Adipocyte (in vitro differentiated cells): Measurements from ENCODE around the gene PPP4R3A.

Experiments
- DNase-seq: peaks from one replicate; pipeline ENCODE4 v3.0.0-alpha.2; 2015; ENCODE audit warnings: low read depth
- H3K27me3 ChIP-seq: replicated peaks from 2 replicates; pipeline ENCODE4 v1.7.0; 2013; ENCODE audit warnings: mild to moderate bottlenecking, low read length, moderate library complexity; ENCODE audit not compliant: control insufficient read depth, insufficient read depth
- H3K36me3 ChIP-seq: 2 replicates; pipeline ENCODE4 v1.7.0; 2013; ENCODE audit warnings: low read length, mild to moderate bottlenecking, moderate library complexity; ENCODE audit not compliant: control insufficient read depth, insufficient read depth, severe bottlenecking
- H3K4me1 ChIP-seq: 2 replicates; pipeline ENCODE4 v1.7.0; 2013; ENCODE audit warnings: mild to moderate bottlenecking, low read length, moderate library complexity; ENCODE audit not compliant: control insufficient read depth, insufficient read depth
- H3K4me3 ChIP-seq: 2 replicates; pipeline ENCODE4 v1.7.0; 2013; ENCODE audit warnings: mild to moderate bottlenecking, low read length, moderate library complexity
- H3K9ac ChIP-seq: 2 replicates; pipeline ENCODE4 v1.7.0; 2013; ENCODE audit warnings: mild to moderate bottlenecking, low read length, moderate library complexity
- H3K9me3 ChIP-seq: 2 replicates; pipeline ENCODE4 v1.7.0; 2013; ENCODE audit warnings: mild to moderate bottlenecking, low read length, moderate library complexity; ENCODE audit not compliant: control insufficient read depth

The PPP4R3A gene

DNA sequence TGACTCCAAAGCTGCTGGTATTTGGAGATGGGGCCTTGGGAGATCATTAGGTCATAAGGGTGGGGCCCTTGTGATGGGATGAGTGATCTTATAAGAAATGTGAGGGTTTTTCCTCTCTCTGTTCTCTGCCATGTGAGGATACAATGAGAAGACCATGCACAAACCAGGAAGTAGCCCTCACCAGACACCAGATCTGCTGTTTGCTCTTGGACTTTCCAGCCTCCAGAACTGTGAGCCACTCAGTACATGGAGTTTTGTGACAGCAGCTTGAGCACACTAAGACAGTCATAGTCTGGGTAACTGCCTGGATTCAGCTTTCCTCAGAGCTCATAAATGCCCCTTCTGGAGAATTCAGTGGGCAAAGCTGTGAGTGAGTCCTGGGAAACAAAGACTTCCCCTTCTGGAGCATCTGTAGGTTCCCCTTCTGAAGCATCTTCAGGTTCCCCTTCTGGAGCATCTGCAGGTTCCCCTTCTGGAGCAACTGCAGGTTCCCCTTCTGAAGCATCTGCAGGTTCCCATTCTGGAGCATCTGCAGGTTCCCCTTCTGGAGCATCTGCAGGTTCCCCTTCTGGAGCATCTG, 11.0 kb upstream of the PPP4R3A start:
- H3K4me1 ChIP-seq: no peaks in the 10 kb centered on the region
- no peaks in the 10 kb centered on the region for H3K36me3 ChIP-seq
- H3K9ac ChIP-seq: no peak overlapping the region
- H3K27me3 ChIP-seq: no peaks in the 10 kb centered on the region
- H3K4me3 ChIP-seq: no peak overlapping the region
- H3K9me3 ChIP-seq: no peaks in the 10 kb centered on the region
- no peak for DNase-seq

DNA sequence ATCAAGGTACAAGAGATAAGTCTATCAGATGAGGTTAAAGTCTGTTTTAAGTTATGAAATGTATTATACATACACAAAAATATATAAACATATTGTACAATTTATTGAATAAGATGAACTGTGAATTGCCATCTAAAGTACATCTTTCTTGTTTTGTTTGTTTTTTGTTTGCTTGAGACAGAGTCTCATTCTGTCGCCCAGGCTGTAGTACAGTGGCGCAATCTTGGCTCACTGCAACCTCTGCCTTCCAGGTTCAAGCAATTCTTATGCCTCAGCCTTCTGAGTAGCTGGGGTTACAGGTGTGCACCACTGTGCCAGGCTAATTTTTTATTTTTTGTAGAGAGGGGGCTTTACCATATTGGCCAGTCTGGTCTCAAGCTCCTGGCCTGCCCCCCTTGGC, 10.0 kb upstream of the PPP4R3A start:
- no peaks in the 10 kb centered on the region for H3K27me3 ChIP-seq
- H3K4me3 ChIP-seq: no peak overlapping the region
- H3K9me3 ChIP-seq: no peaks in the 10 kb centered on the region
- H3K9ac ChIP-seq: no peak overlapping the region
- H3K36me3 ChIP-seq: no peaks in the 10 kb centered on the region
- H3K4me1 ChIP-seq: no peaks in the 10 kb centered on the region
- DNase-seq: no peak

DNA sequence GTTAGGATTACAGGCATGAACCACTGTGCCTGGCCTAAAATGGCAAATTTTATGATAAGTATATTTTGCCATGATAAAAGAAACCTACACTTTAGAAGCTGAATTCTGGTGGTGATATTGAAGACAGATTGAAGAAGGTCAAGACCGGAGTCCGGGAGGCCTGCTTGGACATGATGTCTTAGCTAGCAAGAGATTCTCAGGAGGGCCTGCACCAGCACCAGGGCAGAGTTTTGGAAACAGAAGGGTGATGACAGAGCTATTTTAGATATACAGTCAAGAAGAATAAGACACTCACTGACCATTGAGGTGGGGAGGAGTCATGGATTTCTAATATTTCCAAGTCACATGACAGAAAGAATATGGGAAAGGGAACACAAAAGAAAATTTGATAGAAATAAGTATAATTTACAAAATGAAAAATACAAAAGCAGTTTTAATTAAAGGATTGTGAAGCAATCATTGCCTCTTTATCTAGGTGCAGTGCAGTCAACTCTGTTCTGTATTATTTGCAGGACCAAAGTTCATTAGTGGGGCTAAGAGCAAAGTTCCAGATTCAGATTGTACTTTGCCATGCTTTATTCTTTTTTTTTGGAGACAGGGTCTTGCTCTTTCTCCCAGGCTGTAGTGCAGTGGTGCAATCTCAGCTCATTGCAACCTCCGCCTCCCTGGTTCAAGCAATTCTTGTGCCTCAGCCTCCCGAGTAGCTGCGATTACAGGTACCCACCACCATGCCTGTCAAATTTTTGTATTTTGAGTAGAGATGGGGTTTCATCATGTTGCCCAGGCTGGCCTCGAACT, 9.3 kb upstream of the PPP4R3A start:
- no peaks in the 10 kb centered on the region for H3K36me3 ChIP-seq
- H3K9me3 ChIP-seq: no peaks in the 10 kb centered on the region
- no peaks in the 10 kb centered on the region for H3K4me1 ChIP-seq
- no peak for DNase-seq
- H3K27me3 ChIP-seq: no peaks in the 10 kb centered on the region
- no peak overlapping the region for H3K9ac ChIP-seq
- no peak overlapping the region for H3K4me3 ChIP-seq

DNA sequence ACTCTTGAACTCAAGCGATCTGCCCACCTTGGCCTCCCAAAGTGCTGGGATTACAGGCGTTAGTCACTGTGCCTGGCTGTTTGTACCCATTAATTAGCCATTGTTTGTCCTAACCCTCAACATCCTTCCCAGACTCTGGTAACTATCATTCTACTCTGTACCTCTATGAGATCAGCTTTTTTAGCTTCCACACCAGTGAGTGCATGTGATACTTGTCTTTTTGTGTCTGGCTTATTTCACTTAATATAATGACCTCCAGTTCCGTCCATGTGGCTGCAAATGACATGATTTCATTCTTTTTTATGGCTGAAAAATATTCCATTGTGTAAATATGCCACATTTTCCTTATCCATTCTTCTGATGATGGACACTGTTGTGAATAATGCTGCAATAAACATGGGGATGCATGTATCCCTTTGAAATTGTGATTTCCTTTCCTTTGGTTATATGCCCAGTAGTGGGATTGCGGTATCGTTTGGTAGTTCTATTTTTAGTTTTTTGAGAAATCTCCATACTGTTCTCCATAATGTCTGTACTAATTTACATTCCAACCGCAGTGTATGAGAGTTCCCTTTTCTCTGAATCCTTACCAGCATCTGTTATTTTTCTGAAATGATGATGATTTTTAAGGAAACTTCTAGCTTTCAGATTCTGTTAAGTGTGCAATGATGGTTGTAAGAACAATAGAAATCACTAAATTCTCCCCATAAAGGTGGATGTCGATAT, 6.7 kb upstream of the PPP4R3A start:
- Histone ChIP-seq H3K27me3 (no peaks in the 10 kb centered on the region), H3K36me3 (no peaks in the 10 kb centered on the region), H3K9me3 (no peaks in the 10 kb centered on the region), H3K4me3 (no peak overlapping the region), H3K4me1 (no peaks in the 10 kb centered on the region), H3K9ac (no peak overlapping the region)
- DNase-seq: no peak

DNA sequence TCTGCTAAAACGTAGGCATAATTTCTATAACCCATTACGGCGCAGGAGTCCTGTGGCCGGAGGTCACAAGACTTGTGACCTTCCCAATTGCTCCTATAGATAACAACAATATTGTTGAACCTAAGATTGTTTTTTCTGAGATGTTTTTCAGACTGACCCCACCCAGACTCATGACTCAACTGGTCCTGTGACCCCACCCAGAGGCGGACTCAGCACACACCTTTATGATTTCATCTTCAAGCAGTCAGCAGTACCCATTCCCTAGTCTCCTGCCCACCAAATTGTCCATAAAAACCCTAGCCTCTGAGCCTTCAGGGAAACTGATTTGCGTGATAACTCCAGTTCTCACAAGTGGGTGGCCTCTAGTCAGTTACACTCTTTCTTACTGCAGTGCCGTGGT, 5.9 kb upstream of the PPP4R3A start:
- Histone ChIP-seq H3K36me3 (no peaks in the 10 kb centered on the region), H3K4me3 (no peak overlapping the region), H3K4me1 (peaks cover 5% of the 10 kb centered on the region), H3K27me3 (no peaks in the 10 kb centered on the region), H3K9ac (no peak overlapping the region), H3K9me3 (no peaks in the 10 kb centered on the region)
- DNase-seq: no peak

DNA sequence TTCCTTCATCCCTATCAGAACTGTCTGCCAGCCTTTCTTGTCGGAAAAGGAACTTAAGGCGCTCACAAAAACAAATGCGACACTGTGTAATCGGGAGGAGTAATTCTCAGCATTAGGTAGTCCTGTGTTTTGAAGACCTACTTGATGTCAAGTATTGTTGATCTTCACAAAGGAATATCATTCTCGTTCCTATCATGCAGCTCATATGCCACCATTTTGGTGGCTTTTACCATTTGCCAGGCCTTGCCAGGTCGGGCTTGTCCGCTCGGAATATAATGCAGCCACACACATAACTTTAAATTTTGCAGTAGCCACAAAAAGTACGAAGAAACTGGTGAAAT, 903 bp upstream of the PPP4R3A start:
- H3K9ac ChIP-seq: peak overlapping the region; percentile 99
- no peaks in the 10 kb centered on the region for H3K9me3 ChIP-seq
- no peaks in the 10 kb centered on the region for H3K27me3 ChIP-seq
- peaks cover 5% of the 10 kb centered on the region for H3K36me3 ChIP-seq
- no peak for DNase-seq
- peaks cover 11% of the 10 kb centered on the region for H3K4me1 ChIP-seq
- peak overlapping the region; percentile 98 for H3K4me3 ChIP-seq

DNA sequence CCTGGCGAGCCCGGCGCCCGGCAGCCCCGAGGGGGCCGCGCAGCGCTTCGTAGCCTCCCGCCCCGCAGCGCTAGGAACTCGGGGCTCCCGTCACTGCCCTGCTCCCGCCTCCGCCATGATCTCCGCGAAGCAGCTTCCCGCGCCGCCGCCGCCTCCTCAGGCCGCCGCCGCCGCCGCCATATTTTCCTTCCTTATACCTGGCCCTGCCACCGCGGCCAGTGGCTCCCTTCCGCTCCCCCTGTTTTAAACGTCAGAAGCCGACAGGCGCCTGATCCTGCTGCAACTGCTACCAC, 286 bp downstream of the PPP4R3A start:
- Histone ChIP-seq H3K36me3 (peaks cover 8% of the 10 kb centered on the region), H3K9ac (peak overlapping the region; percentile 99), H3K4me1 (peaks cover 11% of the 10 kb centered on the region), H3K9me3 (no peaks in the 10 kb centered on the region), H3K27me3 (no peaks in the 10 kb centered on the region), H3K4me3 (peak overlapping the region; percentile 98)
- no peak for DNase-seq

DNA sequence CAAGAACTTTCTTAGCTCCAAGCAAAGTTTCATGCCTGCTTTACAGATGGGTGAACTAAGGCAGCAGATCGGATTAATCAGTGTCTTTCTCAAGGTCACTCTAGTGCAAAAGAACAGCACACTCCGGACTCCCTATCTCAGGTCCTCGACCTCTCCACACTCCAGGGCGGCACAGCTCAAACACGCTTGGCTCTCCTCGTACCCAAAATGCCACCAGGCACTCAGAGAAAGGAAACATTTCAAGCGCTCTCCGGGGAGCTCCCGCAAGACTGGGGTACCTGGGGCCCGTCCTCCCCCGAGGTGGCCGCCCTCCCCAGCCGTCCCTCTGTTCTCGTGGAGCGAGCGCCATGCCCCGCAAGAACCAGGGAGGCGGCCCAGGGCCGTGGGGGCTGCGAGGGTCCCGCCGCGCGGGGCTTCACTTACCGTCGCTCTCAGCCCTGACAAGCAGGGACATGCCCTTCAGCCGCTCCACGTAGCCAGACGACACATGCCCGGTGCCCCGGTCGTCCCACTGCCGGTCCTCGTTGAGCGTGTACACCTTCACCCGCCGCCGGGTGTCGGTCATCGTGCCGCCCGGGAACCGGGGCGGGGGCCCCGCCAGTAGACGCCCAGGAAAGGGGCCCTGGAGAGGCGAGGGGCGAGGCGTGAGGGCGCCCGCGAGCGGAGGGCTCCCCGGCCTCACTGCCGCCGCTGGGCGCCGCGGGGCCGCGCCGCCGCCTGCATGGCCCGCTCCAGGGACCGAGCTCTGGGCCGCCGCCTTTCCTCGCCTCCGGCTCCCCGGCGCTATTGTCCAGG, 830 bp downstream of the PPP4R3A start:
- Histone ChIP-seq H3K4me1 (peaks cover 11% of the 10 kb centered on the region), H3K4me3 (peak overlapping the region; percentile 98)
- DNase-seq: peak; percentile 57

DNA sequence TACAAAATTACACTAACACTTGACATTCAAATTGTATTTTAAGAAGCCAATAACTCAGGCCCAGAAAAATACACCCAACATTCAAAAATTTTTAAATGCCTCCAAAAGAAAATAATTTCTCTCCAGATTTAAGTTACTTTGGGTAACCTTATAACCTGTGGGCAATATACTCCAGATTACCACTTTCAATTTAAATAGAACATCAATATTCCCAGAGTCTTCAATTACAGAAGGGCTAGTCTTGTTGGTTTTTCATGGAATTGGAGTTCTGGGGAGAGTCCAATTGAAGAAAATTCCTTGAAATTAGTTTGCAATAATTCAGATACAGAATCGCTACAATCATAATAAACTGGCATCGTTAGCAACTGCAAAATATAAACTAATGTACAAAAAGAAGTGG, 2.0 kb downstream of the PPP4R3A start:
- Histone ChIP-seq H3K36me3 (peaks cover 17% of the 10 kb centered on the region), H3K4me3 (peak overlapping the region; percentile 98), H3K27me3 (no peaks in the 10 kb centered on the region), H3K4me1 (peaks cover 11% of the 10 kb centered on the region), H3K9ac (peak overlapping the region; percentile 99), H3K9me3 (no peaks in the 10 kb centered on the region)
- no peak for DNase-seq

More for the DNA sequence above, 830 bp downstream of the PPP4R3A start:
- H3K9me3 ChIP-seq: no peaks in the 10 kb centered on the region
- H3K9ac ChIP-seq: peak overlapping the region; percentile 99
- H3K36me3 ChIP-seq: peaks cover 12% of the 10 kb centered on the region
- no peaks in the 10 kb centered on the region for H3K27me3 ChIP-seq

DNA sequence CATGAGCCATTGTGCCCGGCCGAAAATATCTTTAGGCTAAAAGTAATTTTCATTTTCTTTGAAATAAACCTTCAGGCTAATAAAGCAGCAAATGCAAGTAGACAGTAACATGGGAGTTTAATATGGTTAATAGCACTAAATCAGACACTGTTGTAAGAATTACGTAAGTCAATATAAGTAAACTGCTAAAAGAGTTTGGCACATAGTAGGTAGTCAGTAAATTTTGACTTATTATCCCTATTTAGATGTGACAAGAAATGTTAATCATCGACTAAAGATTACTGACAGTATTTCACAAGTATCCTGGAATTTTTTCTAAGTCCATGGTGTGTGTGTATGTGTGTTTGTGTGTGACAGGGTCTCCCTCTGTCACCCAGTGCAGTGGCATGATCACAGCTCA, 3.9 kb downstream of the PPP4R3A start:
- H3K27me3 ChIP-seq: no peaks in the 10 kb centered on the region
- no peaks in the 10 kb centered on the region for H3K9me3 ChIP-seq
- peak overlapping the region; percentile 29 for H3K4me3 ChIP-seq
- peaks cover 18% of the 10 kb centered on the region for H3K36me3 ChIP-seq
- H3K9ac ChIP-seq: no peak overlapping the region
- no peak for DNase-seq
- peaks cover 18% of the 10 kb centered on the region for H3K4me1 ChIP-seq

DNA sequence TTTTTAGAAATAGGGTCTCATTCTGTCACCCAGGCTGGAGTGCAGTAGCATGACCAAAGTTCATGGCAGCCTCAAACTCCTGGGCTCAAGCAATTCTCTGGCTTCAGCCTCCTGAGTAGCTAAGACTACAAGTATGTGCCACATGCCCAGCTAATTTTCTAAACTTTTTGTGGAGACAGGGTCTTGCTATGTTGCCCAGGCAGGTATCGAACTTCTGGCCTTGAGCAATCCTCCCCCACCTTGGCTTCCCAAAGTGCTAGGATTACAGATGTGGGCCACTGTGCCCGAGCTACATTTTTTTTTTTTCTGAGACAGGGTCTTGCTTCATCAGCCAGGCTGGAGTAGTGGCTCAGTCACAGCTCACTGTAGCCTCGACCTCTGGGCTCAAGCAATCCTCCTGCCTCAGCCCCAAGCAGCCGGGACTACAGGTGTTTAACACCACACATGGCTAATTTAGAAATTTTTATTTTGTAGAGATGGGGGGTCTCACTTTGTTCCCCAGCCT, 7.1 kb downstream of the PPP4R3A start:
- H3K4me3 ChIP-seq: no peak overlapping the region
- no peak for DNase-seq
- H3K9me3 ChIP-seq: no peaks in the 10 kb centered on the region
- no peak overlapping the region for H3K9ac ChIP-seq
- H3K36me3 ChIP-seq: peaks cover 18% of the 10 kb centered on the region
- H3K4me1 ChIP-seq: peaks cover 16% of the 10 kb centered on the region
- no peaks in the 10 kb centered on the region for H3K27me3 ChIP-seq
